H9 (cell line): ENCODE results near the gene NTMT2. TPM values are rescaled to one million over a fixed set of nuclear protein-coding genes. Genes with fewer than 3 reads are reported as not detected.

Experiments used
- DNase-seq: peaks from one replicate; pipeline ENCODE4 v3.0.0-alpha.2; 2017
- H2AFZ ChIP-seq: one replicate; pipeline ENCODE4 v1.6.1; 2013; ENCODE audit warnings: mild to moderate bottlenecking, low read length, control low read depth, moderate library complexity
- H2AK5ac ChIP-seq: 2 replicates; pipeline ENCODE4 v1.6.1; 2013; ENCODE audit warnings: low read length, control low read depth, mixed read lengths; ENCODE audit not compliant: insufficient read length
- H2BK120ac ChIP-seq: one replicate; pipeline ENCODE4 v1.6.1; 2013; ENCODE audit warnings: low read depth, mild to moderate bottlenecking, low read length, control low read depth, inconsistent platforms; ENCODE audit not compliant: poor library complexity, severe bottlenecking
- H2BK12ac ChIP-seq: 2 replicates; pipeline ENCODE4 v1.6.1; 2013; ENCODE audit warnings: low read length, control low read depth, mixed read lengths, low read depth; ENCODE audit not compliant: insufficient read length
- H2BK15ac ChIP-seq: 2 replicates; pipeline ENCODE4 v1.6.1; 2013; ENCODE audit warnings: low read depth, low read length, control low read depth
- H2BK20ac ChIP-seq: one replicate; pipeline ENCODE4 v1.6.1; 2013; ENCODE audit warnings: low read depth, mild to moderate bottlenecking, low read length, control low read depth, inconsistent platforms; ENCODE audit not compliant: poor library complexity, severe bottlenecking
- H2BK5ac ChIP-seq: 2 replicates; pipeline ENCODE4 v1.6.1; 2013; ENCODE audit warnings: low read length, control low read depth, mixed read lengths; ENCODE audit not compliant: insufficient read length
- H3K14ac ChIP-seq: 2 replicates; pipeline ENCODE4 v1.6.1; 2013; ENCODE audit warnings: low read length, control low read depth; ENCODE audit not compliant: insufficient read depth
- H3K18ac ChIP-seq: 2 replicates; pipeline ENCODE4 v1.6.1; 2013; ENCODE audit warnings: low read depth, mild to moderate bottlenecking, mixed read lengths, low read length, control low read depth; ENCODE audit not compliant: insufficient read length
- H3K23ac ChIP-seq: 2 replicates; pipeline ENCODE4 v1.6.1; 2013; ENCODE audit warnings: low read length, control low read depth, mixed read lengths, low read depth; ENCODE audit not compliant: insufficient read length
- H3K23me2 ChIP-seq: 2 replicates; pipeline ENCODE4 v1.6.1; 2013; ENCODE audit warnings: low read depth, mild to moderate bottlenecking, mixed read lengths, low read length, control low read depth; ENCODE audit not compliant: insufficient read length, poor library complexity, severe bottlenecking
- H3K27ac ChIP-seq: 2 replicates; pipeline ENCODE4 v1.5.1; 2013; ENCODE audit warnings: low read length, control low read depth, mixed read lengths, low read depth; ENCODE audit not compliant: insufficient read length
- H3K27me3 ChIP-seq: 2 replicates; pipeline ENCODE4 v1.6.1; 2013; ENCODE audit warnings: low read length, control low read depth, inconsistent platforms; ENCODE audit not compliant: insufficient read depth
- H3K4ac ChIP-seq: 2 replicates; pipeline ENCODE4 v1.6.1; 2013; ENCODE audit warnings: low read depth, mild to moderate bottlenecking, control low read depth, inconsistent platforms, low read length, moderate library complexity
- H3K4me1 ChIP-seq: 2 replicates; pipeline ENCODE4 v1.6.1; 2013; ENCODE audit warnings: low read length, control low read depth, inconsistent platforms; ENCODE audit not compliant: insufficient read depth
- H3K4me2 ChIP-seq: 2 replicates; pipeline ENCODE4 v1.6.1; 2013; ENCODE audit warnings: low read length, control low read depth, mixed read lengths; ENCODE audit not compliant: insufficient read length, insufficient read depth
- H3K56ac ChIP-seq: 2 replicates; pipeline ENCODE4 v1.6.1; 2013; ENCODE audit warnings: low read depth, mild to moderate bottlenecking, mixed read lengths, low read length, control low read depth; ENCODE audit not compliant: insufficient read length
- H3K79me1 ChIP-seq: 2 replicates; pipeline ENCODE4 v1.6.1; 2013; ENCODE audit warnings: low read depth, mild to moderate bottlenecking, moderate library complexity, low read length, control low read depth, inconsistent platforms; ENCODE audit not compliant: insufficient read depth, poor library complexity, severe bottlenecking
- H3K79me2 ChIP-seq: 2 replicates; pipeline ENCODE4 v1.6.1; 2013; ENCODE audit warnings: low read length, control low read depth, inconsistent platforms; ENCODE audit not compliant: insufficient read depth
- H3K9ac ChIP-seq: 2 replicates; pipeline ENCODE4 v1.6.1; 2013; ENCODE audit warnings: low read length, control low read depth, mixed read lengths; ENCODE audit not compliant: insufficient read length; ENCODE audit errors: extremely low read depth
- H3K9me3 ChIP-seq: one replicate; pipeline ENCODE4 v1.6.1; 2013; ENCODE audit warnings: low read depth, low read length, inconsistent platforms; ENCODE audit not compliant: control insufficient read depth
- H3T11ph ChIP-seq: one replicate; pipeline ENCODE4 v1.6.1; 2013; ENCODE audit warnings: mild to moderate bottlenecking, low read length, control low read depth, inconsistent platforms
- H4K20me1 ChIP-seq: one replicate; pipeline ENCODE4 v1.6.1; 2013; ENCODE audit not compliant: control insufficient read depth, insufficient read length, insufficient read depth
- H4K5ac ChIP-seq: 2 replicates; pipeline ENCODE4 v1.6.1; 2013; ENCODE audit warnings: low read depth, mild to moderate bottlenecking, mixed read lengths, low read length, control low read depth; ENCODE audit not compliant: insufficient read length
- H4K8ac ChIP-seq: replicated peaks from 2 replicates; pipeline ENCODE4 v1.6.1; 2013; ENCODE audit warnings: low read length, control low read depth, mixed read lengths, low read depth; ENCODE audit not compliant: insufficient read length
- H4K91ac ChIP-seq: 2 replicates; pipeline ENCODE4 v1.6.1; 2013; ENCODE audit warnings: low read depth, mild to moderate bottlenecking, moderate library complexity, mixed read lengths, low read length, control low read depth; ENCODE audit not compliant: insufficient read length
- H3K27ac Mint-ChIP-seq, 3 experiments: 2 replicates in 2 of 3; 3 replicates in 1 of 3; pipeline ENCODE4 v1.8.0; 2020 to 2021; ENCODE audit warnings: mixed read lengths in 3 of 3, mild to moderate bottlenecking in 1 of 3, moderate library complexity in 1 of 3
- H3K27me3 Mint-ChIP-seq: 2 replicates; pipeline ENCODE4 v1.8.0; 2021; ENCODE audit warnings: low read depth, mild to moderate bottlenecking, moderate library complexity, mixed read lengths
- H3K36me3 Mint-ChIP-seq, 3 experiments: 2 replicates in 2 of 3; 3 replicates in 1 of 3; pipeline ENCODE4 v1.8.0; 2020 to 2021; ENCODE audit warnings: low read depth in 3 of 3, mixed read lengths in 3 of 3; ENCODE audit not compliant: insufficient read depth in 1 of 3
- H3K4me1 Mint-ChIP-seq, 2 experiments: 2 replicates each; pipeline ENCODE4 v1.8.0; 2020; ENCODE audit warnings: mixed read lengths in 2 of 2
- H3K4me3 Mint-ChIP-seq, 2 experiments: 2 replicates in 1 of 2; 3 replicates in 1 of 2; pipeline ENCODE4 v1.8.0; 2020 to 2021; ENCODE audit warnings: mild to moderate bottlenecking in 2 of 2, mixed read lengths in 2 of 2, moderate library complexity in 1 of 2
- H3K9me3 Mint-ChIP-seq, 2 experiments: 2 replicates in 1 of 2; 3 replicates in 1 of 2; pipeline ENCODE4 v1.8.0; 2020; ENCODE audit warnings: mild to moderate bottlenecking in 2 of 2, mixed read lengths in 2 of 2, moderate library complexity in 1 of 2
- CTCF ChIP-seq: fragments of 200-600 bp; sonication (generic); conservative IDR thresholded peaks from 3 replicates; pipeline ENCODE4 v1.8.0; 2021; ENCODE audit warnings: antibody characterized with exemption, mild to moderate bottlenecking
- WGBS: extraction: QIAGEN DNeasy Blood & Tissue Kit; methylation state at CpG from one replicate; pipeline ENCODE4 v1.1.7; 2013; ENCODE audit warnings: missing lambda C conversion rate, low lambda C conversion rate, mixed read lengths; ENCODE audit not compliant: insufficient read length; ENCODE audit errors: extremely low coverage; 5-methylcytosine and 5-hydroxymethylcytosine counted together
- total RNA-seq: library from RNA; stranded (reverse); gene quantifications from 2 replicates; pipeline ENCODE4 v1.2.1, GENCODE V29; 2021

Gene NTMT2
- total RNA-seq, 1 experiment from 2014 or later: 0.28 TPM

GRCh38 chr1:170175484-170175883 lies 29.7 kb downstream of the NTMT2 start:
- no peak overlapping the region for H3K27ac Mint-ChIP-seq
- WGBS: no CpG with 5 or more reads among the region's 1 CpG
- TF ChIP-seq CTCF: no peak

More at GRCh38 chr1:170175484-170175883, 29.7 kb downstream of the NTMT2 start:
- H3K23me2 ChIP-seq: no peaks in the 10 kb centered on the region
- H3K4me2 ChIP-seq: no peak overlapping the region
- DNase-seq: no peak
- H3K27me3 Mint-ChIP-seq: no peaks in the 10 kb centered on the region
- no peak overlapping the region for H4K91ac ChIP-seq
- H4K5ac ChIP-seq: no peak overlapping the region
- no peak overlapping the region for H3K23ac ChIP-seq
- no peak overlapping the region for H3K9ac ChIP-seq
- H3K14ac ChIP-seq: no peak overlapping the region
- no peak overlapping the region for H3K4ac ChIP-seq
- no peak overlapping the region for H3K27ac ChIP-seq
- peaks cover 9 to 15% of the 10 kb centered on the region in 2 experiments for H3K9me3 Mint-ChIP-seq
- peaks cover 0 to 15% (median 5%) of the 10 kb centered on the region in 3 experiments; a peak in 3 of 7 replicates for H3K36me3 Mint-ChIP-seq
- H3K9me3 ChIP-seq: no peaks in the 10 kb centered on the region
- H2AK5ac ChIP-seq: no peak overlapping the region
- H3T11ph ChIP-seq: no peak overlapping the region
- no peak overlapping the region for H2BK20ac ChIP-seq
- no peaks in the 10 kb centered on the region for H3K79me1 ChIP-seq
- H2BK12ac ChIP-seq: no peak overlapping the region
- no peak overlapping the region for H2BK120ac ChIP-seq
- H3K27me3 ChIP-seq: no peaks in the 10 kb centered on the region
- H3K18ac ChIP-seq: no peak overlapping the region
- H3K79me2 ChIP-seq: no peaks in the 10 kb centered on the region
- H3K56ac ChIP-seq: no peak overlapping the region
- no peak overlapping the region for H2AFZ ChIP-seq
- H3K4me3 Mint-ChIP-seq: no peak overlapping the region
- H3K4me1 ChIP-seq: no peaks in the 10 kb centered on the region
- no peak overlapping the region for H2BK15ac ChIP-seq
- no peak overlapping the region for H4K8ac ChIP-seq
- no peak overlapping the region for H2BK5ac ChIP-seq
- H3K4me1 Mint-ChIP-seq: no peaks in the 10 kb centered on the region
- no peaks in the 10 kb centered on the region for H4K20me1 ChIP-seq
